ENCODE measurements around the gene ZBTB21. TPM values are rescaled to one million over a fixed set of nuclear protein-coding genes. Genes with fewer than 3 reads are reported as not detected.

ZBTB21 gene
- total and polyA plus RNA-seq, 2 experiments from 2014 or later = 10.0 to 11.0 TPM

GRCh38 chr21:41960386-41960785 lies 49.8 kb downstream of the ZBTB21 start:
- Histone ChIP-seq H3K36me3 (ENCODE audit: insufficient read depth) (no peaks in the 10 kb centered on the region), H4K20me1 (replicated peaks; ENCODE audit: insufficient read depth) (no peaks in the 10 kb centered on the region), H3K4me1 (ENCODE audit: insufficient read depth) (no peaks in the 10 kb centered on the region; the same call in 1 of the 2 replicates), H3K4me2 (no peak overlapping the region), H3K27ac (ENCODE audit: low read depth) (no peak overlapping the region), H3K4me3 (no peak overlapping the region), H3K79me2 (replicated peaks; ENCODE audit: insufficient read depth) (no peaks in the 10 kb centered on the region), H3K9me2 (ENCODE audit: insufficient read depth) (no peaks in the 10 kb centered on the region), H3K27me3 (ENCODE audit: insufficient read depth) (no peaks in the 10 kb centered on the region), H3F3A (replicated peaks; ENCODE audit: low read depth) (0 out of 2 replicates have a peak, but pooled peaks cover 2% of the 10 kb centered on the region), H2AFZ (no peak overlapping the region)
- DNase-seq (ENCODE audit: low spot score) (no peak), ATAC-seq (peak; percentile 31)
- Mint-ChIP-seq H3K27me3 (ENCODE audit: insufficient read depth, low read depth, poor library complexity) (peaks cover 3% of the 10 kb centered on the region), H3K9me3 (no peaks in the 10 kb centered on the region), H3K27ac (no peak overlapping the region), H3K4me3 (no peak overlapping the region), H3K36me3 (ENCODE audit: low read depth) (no peaks in the 10 kb centered on the region), H3K4me1 (peaks cover 13% of the 10 kb centered on the region)
- TF ChIP-seq ZNF114 (CRISPR knock-in tag; IDR thresholded peaks at IDR 0.05) (no peak), JUNB (IDR thresholded peaks at IDR 0.05; ENCODE audit: unreplicated experiment) (no peak), CREB1 (CRISPR knock-in tag; IDR thresholded peaks at IDR 0.05; ENCODE audit: low read depth) (no peak), EZH2phosphoT487 (IDR thresholded peaks at IDR 0.05; ENCODE audit: unreplicated experiment) (no peak), CTCF (conservative IDR thresholded peaks at IDR 0.05; ENCODE audit: low read depth in 2 of 2) (no peak), EZH2 (IDR thresholded peaks at IDR 0.05; ENCODE audit: low read depth, unreplicated experiment) (no peak), ZNF331 (CRISPR knock-in tag; IDR thresholded peaks at IDR 0.05; ENCODE audit: low read depth) (no peak), STAT1 (IDR thresholded peaks at IDR 0.05; ENCODE audit: unreplicated experiment) (no peak), POLR2AphosphoS5 (IDR thresholded peaks at IDR 0.05; ENCODE audit: low read depth) (no peak), ZNF462 (CRISPR knock-in tag; IDR thresholded peaks at IDR 0.05) (no peak), NANOG (IDR thresholded peaks at IDR 0.05; ENCODE audit: borderline replicate concordance) (no peak), ETS1 (IDR thresholded peaks at IDR 0.05) (no peak), REST (IDR thresholded peaks at IDR 0.05; ENCODE audit: unreplicated experiment) (no peak)
